Kidney epithelial cell (primary cell): ENCODE data around the gene CDK17. TPM values are rescaled to one million over a fixed set of nuclear protein-coding genes. Genes with fewer than 3 reads are reported as not detected.

Experiments used
- DNase-seq: peaks from one replicate; pipeline ENCODE4 v3.0.0-alpha.2; 2010; ENCODE audit warnings: low read depth
- H3K27me3 ChIP-seq: 2 replicates; pipeline ENCODE4 v1.6.0; 2011; ENCODE audit warnings: low read length; ENCODE audit not compliant: control insufficient read depth, insufficient read depth
- H3K36me3 ChIP-seq: 2 replicates; pipeline ENCODE4 v1.5.1; 2011; ENCODE audit warnings: low read length; ENCODE audit not compliant: control insufficient read depth, insufficient read depth
- H3K4me3 ChIP-seq: 2 replicates; pipeline ENCODE4 v1.5.1; 2011; ENCODE audit warnings: low read depth, mild to moderate bottlenecking, control low read depth, low read length
- total RNA-seq: library from RNA; depleted of rRNA; stranded (reverse); fragments of >200 nt; gene quantifications from 2 replicates; pipeline ENCODE4 v1.2.3, GENCODE V29; 2015
- TF ChIP-seq, protein P1 (sequence below): IDR thresholded peaks from 2 replicates; pipeline ENCODE4 v1.5.1; 2011; ENCODE audit warnings: mild to moderate bottlenecking, moderate library complexity, low read length, control low read depth, inconsistent platforms; ENCODE audit not compliant: insufficient read depth, poor library complexity, severe bottlenecking

CDK17 gene
- total RNA-seq, 1 donor from 2014 or later: 46.4 TPM

DNA sequence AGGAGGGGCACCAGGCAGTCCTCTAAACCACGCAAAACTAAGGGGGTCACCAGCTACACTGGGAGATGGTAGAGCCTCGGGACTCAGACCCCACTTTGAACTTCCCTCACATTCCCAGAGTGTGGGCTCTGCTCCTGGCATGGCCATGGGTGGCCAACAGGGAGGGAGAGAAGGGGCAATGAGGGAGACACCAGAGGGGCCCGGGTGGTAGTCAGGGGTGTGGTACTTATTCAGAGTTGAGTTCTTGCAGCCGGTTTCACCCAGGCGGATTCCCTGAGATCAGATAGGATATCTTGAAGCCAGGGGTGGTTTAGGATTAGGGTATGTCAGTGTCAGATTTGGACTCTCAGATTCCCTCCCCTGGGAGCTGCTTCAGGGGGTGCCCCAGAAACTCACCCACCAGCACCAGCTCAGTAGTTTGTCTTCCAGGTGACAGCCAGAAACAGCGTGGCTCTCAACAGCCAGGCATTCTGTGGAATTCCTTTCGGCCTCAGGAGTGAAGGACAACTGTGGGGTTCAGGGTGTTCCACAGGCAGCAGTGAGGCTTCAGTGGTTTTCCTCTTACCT lies 150.0 kb downstream of the CDK17 start:
- no peak overlapping the region for H3K4me3 ChIP-seq
- TF ChIP-seq, protein P1, sequence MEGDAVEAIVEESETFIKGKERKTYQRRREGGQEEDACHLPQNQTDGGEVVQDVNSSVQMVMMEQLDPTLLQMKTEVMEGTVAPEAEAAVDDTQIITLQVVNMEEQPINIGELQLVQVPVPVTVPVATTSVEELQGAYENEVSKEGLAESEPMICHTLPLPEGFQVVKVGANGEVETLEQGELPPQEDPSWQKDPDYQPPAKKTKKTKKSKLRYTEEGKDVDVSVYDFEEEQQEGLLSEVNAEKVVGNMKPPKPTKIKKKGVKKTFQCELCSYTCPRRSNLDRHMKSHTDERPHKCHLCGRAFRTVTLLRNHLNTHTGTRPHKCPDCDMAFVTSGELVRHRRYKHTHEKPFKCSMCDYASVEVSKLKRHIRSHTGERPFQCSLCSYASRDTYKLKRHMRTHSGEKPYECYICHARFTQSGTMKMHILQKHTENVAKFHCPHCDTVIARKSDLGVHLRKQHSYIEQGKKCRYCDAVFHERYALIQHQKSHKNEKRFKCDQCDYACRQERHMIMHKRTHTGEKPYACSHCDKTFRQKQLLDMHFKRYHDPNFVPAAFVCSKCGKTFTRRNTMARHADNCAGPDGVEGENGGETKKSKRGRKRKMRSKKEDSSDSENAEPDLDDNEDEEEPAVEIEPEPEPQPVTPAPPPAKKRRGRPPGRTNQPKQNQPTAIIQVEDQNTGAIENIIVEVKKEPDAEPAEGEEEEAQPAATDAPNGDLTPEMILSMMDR: no peak
- peaks cover 2% of the 10 kb centered on the region for H3K36me3 ChIP-seq
- H3K27me3 ChIP-seq: no peaks in the 10 kb centered on the region
- DNase-seq: no peak

- Histone ChIP-seq H3K27me3 (no peaks in the 10 kb centered on the region), H3K4me3 (no peak overlapping the region), H3K36me3 (peaks cover 2% of the 10 kb centered on the region)
- TF ChIP-seq, protein P1: no peak
- no peak for DNase-seq
Observed at GRCh38 chr12:96249196-96250118, 150.8 kb downstream of the CDK17 start.

- H3K4me3 ChIP-seq: no peak overlapping the region
- DNase-seq: no peak
- peaks cover 2% of the 10 kb centered on the region for H3K36me3 ChIP-seq
- no peaks in the 10 kb centered on the region for H3K27me3 ChIP-seq
- TF ChIP-seq, protein P1: no peak
Observed at GRCh38 chr12:96248136-96248931, 151.9 kb downstream of the CDK17 start.

DNA sequence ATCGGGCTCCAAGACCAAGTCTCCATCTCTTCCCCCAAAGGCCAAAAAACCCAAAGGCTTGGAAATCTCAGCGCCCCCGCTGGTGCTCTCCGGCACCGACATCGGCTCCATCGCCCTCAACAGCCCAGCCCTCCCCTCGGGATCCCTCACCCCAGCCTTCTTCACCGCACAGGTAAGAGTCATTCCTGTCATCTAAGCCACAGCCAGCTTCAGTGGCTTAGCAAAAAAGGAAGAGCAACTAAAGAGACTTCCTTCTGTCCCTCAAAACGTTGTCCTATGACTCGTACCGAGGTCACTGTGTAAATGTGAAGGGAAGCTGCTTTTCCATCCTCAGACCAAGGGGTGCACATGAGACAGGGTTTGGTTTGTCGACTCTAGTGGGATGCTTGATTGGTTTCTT lies 152.7 kb downstream of the CDK17 start:
- Histone ChIP-seq H3K36me3 (peaks cover 2% of the 10 kb centered on the region), H3K27me3 (no peaks in the 10 kb centered on the region), H3K4me3 (no peak overlapping the region)
- TF ChIP-seq, protein P1: no peak
- DNase-seq: peak; percentile 23

GRCh38 chr12:96246926-96247505 lies 153.2 kb downstream of the CDK17 start:
- TF ChIP-seq, protein P1: no peak
- no peak for DNase-seq
- Histone ChIP-seq H3K4me3 (no peak overlapping the region), H3K36me3 (peaks cover 4% of the 10 kb centered on the region), H3K27me3 (no peaks in the 10 kb centered on the region)
